Heart right ventricle (tissue), 16 donors: ENCODE measurements around the gene MTCP1. TPM values are rescaled to one million over a fixed set of nuclear protein-coding genes. Genes with fewer than 3 reads are reported as not detected.

ENCODE experiments used
- ATAC-seq, 8 donors: fragments of 200-7000 bp; cut with Tn5 transposase; one replicate each; pipeline ENCODE4 v1.9.1; 2020; ENCODE audit warnings: mild to moderate bottlenecking in 8 of 8, moderate library complexity in 8 of 8, moderate number of reproducible peaks in 1 of 8
- DNase-seq, 2 donors: peaks; one replicate each; pipeline ENCODE4 v3.0.0-alpha.2; 2020
- H3K27ac ChIP-seq, 10 donors: fragments of 200-600 bp; sonication (generic) in 2 of 10; one replicate each; pipeline versions ENCODE4 v1.5.0 to v1.8.0; 2020 to 2022; ENCODE audit warnings: mild to moderate bottlenecking in 3 of 10
- H3K27me3 ChIP-seq, 7 donors: fragments of 200-600 bp; one replicate each; pipeline ENCODE4 v1.8.0; 2021 to 2022; ENCODE audit warnings: mild to moderate bottlenecking in 2 of 7
- H3K36me3 ChIP-seq, 9 donors: fragments of 200-600 bp; sonication (generic) in 1 of 9; one replicate each; pipeline versions ENCODE4 v1.5.0 to v1.8.0; 2020 to 2022; ENCODE audit warnings: mild to moderate bottlenecking in 2 of 9
- H3K4me1 ChIP-seq, 9 donors: fragments of 200-600 bp; sonication (generic) in 1 of 9; one replicate each; pipeline versions ENCODE4 v1.5.0 to v1.8.0; 2020 to 2022; ENCODE audit warnings: mild to moderate bottlenecking in 4 of 9
- H3K4me3 ChIP-seq, 10 donors: fragments of 200-600 bp; sonication (generic) in 2 of 10; one replicate each; pipeline versions ENCODE4 v1.5.0 to v1.8.0; 2020 to 2022; ENCODE audit warnings: mild to moderate bottlenecking in 7 of 10, moderate library complexity in 2 of 10
- H3K9me3 ChIP-seq, 11 donors: fragments of 200-600 bp in 10 of 11; sonication (generic) in 2 of 11; one replicate each; pipeline versions ENCODE4 v1.5.0 to v1.8.0; 2013 to 2022; ENCODE audit warnings: mild to moderate bottlenecking in 2 of 11, control low read depth in 1 of 11, moderate library complexity in 1 of 11
- WGBS, 2 donors: extraction: QIAGEN DNeasy Blood & Tissue Kit; methylation state at CpG; one replicate each; pipeline ENCODE4 v1.1.7; 2013; ENCODE audit warnings: inconsistent platforms in 1 of 2; 5-methylcytosine and 5-hydroxymethylcytosine counted together
- intact Hi-C, 10 donors: fragments of 100-400 bp; cut with DNase I; formaldehyde crosslinking; loops; one replicate each; pipeline versions ENCODE4 v1.11.1 to v1.14.2; 2022
- polyA plus RNA-seq, 2 donors: library from polyadenylated mRNA; stranded (reverse); fragments of 200-250 nt; gene quantifications; one replicate each; pipeline ENCODE4 v1.2.3, GENCODE V29; 2013
- total RNA-seq, 10 donors: library from RNA; stranded (reverse); fragmentation: NEBNext Ultra II Directional in 3 of 10; extraction: Animal tissue kit (Norgen Biotek cat#: 25700) in 3 of 10; gene quantifications; one replicate each; pipeline versions ENCODE4 v1.2.1 to v1.2.4, GENCODE V29; 2021 to 2023
- TF ChIP-seq, protein P1 (sequence below), 9 donors: fragments of 200-600 bp; sonication (generic) in 2 of 9; IDR thresholded peaks; one replicate each; pipeline versions ENCODE4 v1.5.0 to v1.8.0; 2021 to 2022; ENCODE audit warnings: antibody characterized with exemption in 9 of 9, mild to moderate bottlenecking in 5 of 9, moderate library complexity in 1 of 9
- donor health status: Arrhythmogenic right ventricular cardiomyopathy.
- donor health status: ischemic (EF 13 %, LVEDD 7.1; RV severe dilation, severe dysfunction).
- donor health status: healthy with polysubstance abuse.
- donor health status: DM: no; HTN: yes; CAD: no.
- donor health status: DM: no; HTN: no; CAD: no.
- donor health status: ischemic (EF 25% LVEDD 6.9; RV normal size, moderate dysfunction).
- donor health status: ischemic (EF 25% LVEDD 5.7; RV mildly dilated, moderate dysfunction).
- donor health status: healthy.
- donor health status: DM: yes; HTN: yes; CAD: no.
- donor health status: Ischemic cardiomyopathy.
- donor health status: ischemic (EF 35%, LVEDD 5.7; RV mildly dilated, moderate dysfunction).
- donor health status: nonischemic (EF 11% LVEDD 7.7; RV severe dilation, severe dysfunction).
- donor health status: DM: yes; HTN: yes; CAD: no.
- donor health status: PGD.
- donor health status: ischemic (EF 29% LVEDD 5.4; RV normal size, mild dysfunction).
- donor health status: nonischemic (EF 23%, LVEDD 6.1; RV moderate dilation, normal function).

The MTCP1 gene
- total and polyA plus RNA-seq, 12 donors = 21.2 to 384 (median 48.8) TPM

DNA sequence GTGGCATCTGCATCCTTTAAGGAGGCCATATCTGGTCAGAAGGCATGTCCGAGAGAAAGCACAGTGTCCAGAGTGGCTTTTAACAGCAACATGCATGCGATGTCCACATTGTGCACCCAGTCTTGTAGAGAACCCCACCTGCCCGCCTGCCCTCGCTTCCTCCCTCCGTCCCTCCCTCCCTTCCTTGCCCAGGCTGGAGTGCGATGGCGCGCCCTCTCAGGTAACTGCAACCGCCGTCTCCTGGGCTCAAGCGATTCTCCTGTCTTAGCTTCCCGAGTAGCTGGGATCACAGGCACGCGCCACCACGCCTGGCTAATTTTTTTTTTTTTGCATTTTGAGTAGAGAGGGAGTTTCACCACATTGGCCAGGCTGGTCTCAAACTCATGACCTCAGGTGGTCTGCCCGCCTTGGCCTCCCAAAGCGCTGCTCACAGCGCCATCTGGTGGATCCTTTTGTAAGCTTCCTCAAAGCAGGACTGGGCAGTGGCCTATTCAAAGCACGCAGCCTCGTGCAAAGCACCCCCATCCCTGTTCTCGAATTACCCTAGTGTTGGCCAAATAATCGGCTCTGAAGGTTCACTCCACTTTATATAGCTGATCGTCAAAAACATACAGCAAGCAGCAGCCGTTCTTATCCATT lies 15.4 kb upstream of the MTCP1 start:
- DNase-seq (peak in 1 of 2 donors; percentile 11), ATAC-seq (peak in 1 of 8 donors; percentile 50)
- intact Hi-C loops = no loop called here
- Histone ChIP-seq H3K27me3 (no peaks in the 10 kb centered on the region), H3K4me1 (no peaks in the 10 kb centered on the region), H3K9me3 (no peaks in the 10 kb centered on the region), H3K27ac (no peak overlapping the region), H3K36me3 (peaks cover 0 to 53% (median 0%) of the 10 kb centered on the region in 9 donors), H3K4me3 (no peak overlapping the region)
- TF ChIP-seq, protein P1, sequence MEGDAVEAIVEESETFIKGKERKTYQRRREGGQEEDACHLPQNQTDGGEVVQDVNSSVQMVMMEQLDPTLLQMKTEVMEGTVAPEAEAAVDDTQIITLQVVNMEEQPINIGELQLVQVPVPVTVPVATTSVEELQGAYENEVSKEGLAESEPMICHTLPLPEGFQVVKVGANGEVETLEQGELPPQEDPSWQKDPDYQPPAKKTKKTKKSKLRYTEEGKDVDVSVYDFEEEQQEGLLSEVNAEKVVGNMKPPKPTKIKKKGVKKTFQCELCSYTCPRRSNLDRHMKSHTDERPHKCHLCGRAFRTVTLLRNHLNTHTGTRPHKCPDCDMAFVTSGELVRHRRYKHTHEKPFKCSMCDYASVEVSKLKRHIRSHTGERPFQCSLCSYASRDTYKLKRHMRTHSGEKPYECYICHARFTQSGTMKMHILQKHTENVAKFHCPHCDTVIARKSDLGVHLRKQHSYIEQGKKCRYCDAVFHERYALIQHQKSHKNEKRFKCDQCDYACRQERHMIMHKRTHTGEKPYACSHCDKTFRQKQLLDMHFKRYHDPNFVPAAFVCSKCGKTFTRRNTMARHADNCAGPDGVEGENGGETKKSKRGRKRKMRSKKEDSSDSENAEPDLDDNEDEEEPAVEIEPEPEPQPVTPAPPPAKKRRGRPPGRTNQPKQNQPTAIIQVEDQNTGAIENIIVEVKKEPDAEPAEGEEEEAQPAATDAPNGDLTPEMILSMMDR (IDR thresholded peaks at IDR 0.05) = peak; percentile 13 to 54 (median 51)
- WGBS, 2 donors = 83 to 87% methylated on average over 24 of the region's 24 CpGs

DNA sequence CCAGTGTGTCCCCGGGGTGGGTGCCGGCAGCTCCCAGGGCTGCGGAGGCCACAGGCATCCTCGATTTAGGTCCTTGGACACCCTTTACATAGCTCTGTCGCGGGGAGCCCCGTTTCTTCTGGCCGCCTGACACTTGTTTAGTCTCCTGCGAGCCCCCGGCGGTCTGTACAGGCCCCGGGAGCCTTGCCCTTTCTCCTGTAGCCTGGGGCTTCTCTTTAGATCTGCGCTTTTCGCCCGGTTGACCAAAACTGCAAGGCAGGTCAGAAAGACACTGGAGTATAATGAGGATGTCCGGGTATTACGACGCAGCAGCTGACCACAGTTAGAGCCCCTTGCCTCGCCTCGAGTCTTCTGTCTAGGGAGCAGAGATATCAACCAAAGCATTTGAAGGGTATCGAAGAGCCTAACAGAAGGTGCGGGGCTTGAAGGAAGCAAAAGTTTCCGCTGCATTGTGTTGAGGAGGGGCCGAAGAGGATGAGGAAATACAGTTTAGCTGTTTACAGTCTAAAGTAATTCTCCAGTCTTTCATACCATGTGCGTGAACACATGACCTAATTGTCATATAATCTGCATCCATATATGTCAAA lies 851 bp upstream of the MTCP1 start:
- intact Hi-C loops = loop anchor here in 2 of 10 donors (5.0 to 10.0 kb wide), 2 partner anchors 44 to 143 kb away; partner anchors contain the start of genes FUNDC2 (in 1 of the 2) and VBP1 (in 1 of the 2)
- TF ChIP-seq, protein P1 (IDR thresholded peaks at IDR 0.05) = no peak
- Histone ChIP-seq H3K27ac (peak overlapping the region in 9 of 10 donors; percentile 64 to 88 (median 77)), H3K27me3 (no peaks in the 10 kb centered on the region), H3K9me3 (no peaks in the 10 kb centered on the region), H3K36me3 (peaks cover 0 to 32% (median 0%) of the 10 kb centered on the region in 9 donors), H3K4me3 (peak overlapping the region; percentile 47 to 79 (median 66)), H3K4me1 (peaks cover 0 to 35% (median 13%) of the 10 kb centered on the region in 9 donors)
- DNase-seq = no peak
- ATAC-seq = peak in 5 of 8 donors; percentile 1 to 47 (median 16)
- WGBS, 2 donors = 1 to 3% methylated on average over 16 to 25 of the region's 25 CpGs

DNA sequence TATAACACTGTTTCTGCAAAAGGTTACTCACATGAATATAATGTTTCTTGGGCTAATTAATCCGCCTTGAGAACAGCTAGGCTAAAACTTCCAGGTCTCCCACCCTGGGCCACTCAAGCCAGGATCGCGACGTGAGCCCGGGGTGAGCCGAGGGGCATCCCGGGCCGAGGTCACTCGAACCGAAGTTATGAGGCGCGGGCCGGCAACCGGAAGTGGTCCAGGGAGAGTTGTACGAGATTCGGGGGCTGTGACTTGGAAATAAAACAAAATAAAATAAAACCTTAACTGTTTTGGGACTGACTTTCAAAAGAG lies 317 bp downstream of the MTCP1 start:
- peaks cover 0 to 21% (median 0%) of the 10 kb centered on the region in 9 donors for H3K36me3 ChIP-seq
- no peak for DNase-seq
- peak overlapping the region; percentile 23 to 78 (median 68) for H3K4me3 ChIP-seq
- H3K27me3 ChIP-seq = no peaks in the 10 kb centered on the region
- H3K4me1 ChIP-seq = peaks cover 0 to 35% (median 13%) of the 10 kb centered on the region in 9 donors
- WGBS, 2 donors = 0 to 1% methylated on average over 16 of the region's 16 CpGs
- TF ChIP-seq, protein P1 (IDR thresholded peaks at IDR 0.05) = no peak
- peak overlapping the region; percentile 78 to 93 (median 90) for H3K27ac ChIP-seq
- peak in 6 of 8 donors; percentile 10 to 33 (median 28) for ATAC-seq
- intact Hi-C loops = loop anchor here in 2 of 10 donors (5.0 to 10.0 kb wide), 2 partner anchors 43 to 144 kb away; partner anchors contain the start of genes FUNDC2 (in 1 of the 2) and VBP1 (in 1 of the 2)
- H3K9me3 ChIP-seq = no peaks in the 10 kb centered on the region

DNA sequence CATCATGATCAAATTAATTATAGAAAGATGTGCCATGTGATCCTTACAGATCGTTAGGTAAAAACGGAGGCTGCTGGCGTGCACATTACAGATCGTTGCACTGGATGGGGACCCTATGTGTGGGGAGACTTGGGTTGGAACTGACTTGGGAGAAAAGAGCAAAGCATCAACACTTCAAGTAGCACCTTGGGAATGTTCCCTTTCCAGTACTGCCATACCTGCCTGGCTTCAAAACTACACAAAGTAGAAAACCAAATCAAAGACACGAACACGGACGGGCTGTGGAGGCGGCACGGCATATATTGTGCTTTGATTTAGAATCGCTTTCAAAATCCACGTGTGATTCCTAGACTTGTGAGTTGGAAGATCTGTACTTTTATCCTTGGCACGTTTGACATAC lies 898 bp downstream of the MTCP1 start:
- H3K36me3 ChIP-seq = peaks cover 0 to 15% (median 0%) of the 10 kb centered on the region in 9 donors
- intact Hi-C loops = loop anchor here in 2 of 10 donors (5.0 to 10.0 kb wide), 2 partner anchors 43 to 145 kb away; partner anchors contain the start of genes FUNDC2 (in 1 of the 2) and VBP1 (in 1 of the 2)
- peaks cover 0 to 35% (median 13%) of the 10 kb centered on the region in 9 donors for H3K4me1 ChIP-seq
- ATAC-seq (no peak), DNase-seq (no peak)
- H3K4me3 ChIP-seq = peak overlapping the region; percentile 1 to 78 (median 68)
- H3K27ac ChIP-seq = peak overlapping the region in 9 of 10 donors; percentile 78 to 93 (median 90)
- TF ChIP-seq, protein P1 (IDR thresholded peaks at IDR 0.05) = no peak
- H3K9me3 ChIP-seq = no peaks in the 10 kb centered on the region
- H3K27me3 ChIP-seq = no peaks in the 10 kb centered on the region
- 3 to 9% methylated on average over 12 of the region's 12 CpGs for WGBS, 2 donors
